ENCODE results near the gene GJD3.

- TF ChIP-seq BHLHE40 (IDR thresholded peaks at IDR 0.05; ENCODE audit: low read depth, low read length) (no peak), FOS (IDR thresholded peaks at IDR 0.05; ENCODE audit: low read depth, low read length) (no peak), USF2 (IDR thresholded peaks at IDR 0.05; ENCODE audit: low read depth, low read length) (no peak), MAFK (IDR thresholded peaks at IDR 0.05; ENCODE audit: low read depth, low read length) (no peak), CTCF (conservative IDR thresholded peaks at IDR 0.05; ENCODE audit: low read depth, low read length) (no peak), POLR2A (IDR thresholded peaks at IDR 0.05; ENCODE audit: low read depth, low read length) (no peak), RFX5 (IDR thresholded peaks at IDR 0.05; ENCODE audit: low read depth, low read length) (no peak), CEBPB (IDR thresholded peaks at IDR 0.05; ENCODE audit: low read depth, low read length) (no peak), CHD1 (IDR thresholded peaks at IDR 0.05; ENCODE audit: low read depth, low read length) (no peak), MXI1 (IDR thresholded peaks at IDR 0.05; ENCODE audit: borderline replicate concordance, low read depth, low read length) (no peak), SMC3 (IDR thresholded peaks at IDR 0.05; ENCODE audit: low read depth, low read length) (no peak), RAD21 (IDR thresholded peaks at IDR 0.05; ENCODE audit: low read length) (no peak)
Measured at GRCh38 chr17:40333781-40334448, 30.6 kb downstream of the GJD3 start.
